GM23248 (cell line): Measurements from ENCODE around the gene SLIT3. TPM values are rescaled to one million over a fixed set of nuclear protein-coding genes. Genes with fewer than 3 reads are reported as not detected.

ENCODE experiments used
- DNase-seq: peaks from one replicate; pipeline ENCODE4 v3.0.0-alpha.2; 2015
- H2AFZ ChIP-seq: fragments of 200-600 bp; sonication (generic); 2 replicates; pipeline ENCODE4 v1.6.1; 2016; ENCODE audit warnings: antibody characterized with exemption
- H3F3A ChIP-seq: fragments of 200-600 bp; sonication (generic); 2 replicates; pipeline ENCODE4 v1.6.1; 2016; ENCODE audit warnings: mild to moderate bottlenecking, antibody characterized with exemption, mixed run types; ENCODE audit not compliant: insufficient read depth
- H3K27ac ChIP-seq: fragments of 200-600 bp; sonication (generic); 2 replicates; pipeline ENCODE4 v1.5.1; 2016; ENCODE audit warnings: mild to moderate bottlenecking
- H3K27me3 ChIP-seq: fragments of 200-600 bp; sonication (generic); replicated peaks from 2 replicates; pipeline ENCODE4 v1.6.1; 2016; ENCODE audit warnings: mild to moderate bottlenecking; ENCODE audit not compliant: insufficient read depth
- H3K36me3 ChIP-seq: fragments of 200-600 bp; sonication (generic); 2 replicates; pipeline ENCODE4 v1.6.1; 2016; ENCODE audit warnings: low read depth, mild to moderate bottlenecking
- H3K4me1 ChIP-seq: fragments of 200-600 bp; sonication (generic); 2 replicates; pipeline ENCODE4 v1.6.1; 2016; ENCODE audit warnings: mild to moderate bottlenecking; ENCODE audit not compliant: insufficient read depth
- H3K4me2 ChIP-seq: fragments of 200-600 bp; sonication (generic); one replicate; pipeline ENCODE4 v1.6.1; 2016; ENCODE audit warnings: mild to moderate bottlenecking; ENCODE audit not compliant: unreplicated experiment
- H3K4me3 ChIP-seq: fragments of 200-600 bp; sonication (generic); 2 replicates; pipeline ENCODE4 v1.5.1; 2016; ENCODE audit warnings: mild to moderate bottlenecking
- H3K79me2 ChIP-seq: fragments of 200-600 bp; sonication (generic); 2 replicates; pipeline ENCODE4 v1.6.1; 2016; ENCODE audit warnings: mild to moderate bottlenecking; ENCODE audit not compliant: insufficient read depth
- H3K9ac ChIP-seq: fragments of 200-600 bp; sonication (generic); 2 replicates; pipeline ENCODE4 v1.6.1; 2016; ENCODE audit warnings: mild to moderate bottlenecking
- H3K9me2 ChIP-seq: fragments of 200-600 bp; sonication (generic); 2 replicates; pipeline ENCODE4 v1.6.1; 2016; ENCODE audit warnings: mixed run types, mild to moderate bottlenecking, moderate library complexity; ENCODE audit not compliant: insufficient read depth
- H3K9me3 ChIP-seq: fragments of 200-600 bp; sonication (generic); one replicate; pipeline ENCODE4 v1.6.1; 2017; ENCODE audit warnings: low read depth
- H4K20me1 ChIP-seq: fragments of 200-600 bp; sonication (generic); 2 replicates; pipeline ENCODE4 v1.6.0; 2016; ENCODE audit not compliant: insufficient read depth
- EZH2 ChIP-seq: fragments of 200-600 bp; sonication (generic); IDR thresholded peaks from 2 replicates; pipeline ENCODE4 v1.6.1; 2018; ENCODE audit warnings: antibody characterized with exemption, mild to moderate bottlenecking; ENCODE audit not compliant: insufficient read depth, poor library complexity, severe bottlenecking
- EZH2phosphoT487 ChIP-seq: fragments of 200-600 bp; sonication (generic); IDR thresholded peaks from 2 replicates; pipeline ENCODE4 v1.6.1; 2018; ENCODE audit warnings: antibody characterized with exemption, moderate library complexity, mild to moderate bottlenecking, low read depth; ENCODE audit not compliant: insufficient read depth
- WGBS, 2 experiments: methylation state at CpG; one replicate each; pipeline ENCODE4 v1.1.6; 2015 to 2017; ENCODE audit warnings: low lambda C conversion rate in 2 of 2, low coverage in 1 of 2; ENCODE audit errors: missing lambda C conversion rate in 2 of 2; 5-methylcytosine and 5-hydroxymethylcytosine counted together
- in situ Hi-C: fragments of 300-500 bp; cut with MboI; formaldehyde crosslinking; loops from 2 replicates; pipeline ENCODE4 v1.15.0; 2020
- polyA plus RNA-seq: library from polyadenylated mRNA; unstranded; fragments of >200 nt; fragmentation: Nextera tagmentation; extraction: Ambion mirVana; gene quantifications from 2 replicates; pipeline ENCODE4 v1.2.1, GENCODE V29; 2016
- total RNA-seq: library from RNA; depleted of rRNA; stranded (reverse); fragments of >200 nt; shearing (Covaris generic); gene quantifications from 2 replicates; pipeline ENCODE4 v1.2.3, GENCODE V29; 2014

Gene SLIT3
- total and polyA plus RNA-seq, 2 experiments from 2014 or later = 61.9 to 100 TPM

GRCh38 chr5:169150108-169150507 is 150.8 kb downstream of the SLIT3 start:
- peaks cover 6% of the 10 kb centered on the region; the same call in 1 of the 2 replicates for H3F3A ChIP-seq
- peaks cover 24% of the 10 kb centered on the region for H3K79me2 ChIP-seq
- no peak overlapping the region for H3K4me3 ChIP-seq
- no peaks in the 10 kb centered on the region for H3K27me3 ChIP-seq
- WGBS, 2 experiments = 94 to 95% methylated on average over 3 of the region's 3 CpGs
- H3K36me3 ChIP-seq = no peaks in the 10 kb centered on the region
- H3K4me1 ChIP-seq = peaks cover 12% of the 10 kb centered on the region; the same call in 1 of the 2 replicates
- H3K9me3 ChIP-seq = no peaks in the 10 kb centered on the region
- no peaks in the 10 kb centered on the region for H4K20me1 ChIP-seq
- no peak overlapping the region for H3K27ac ChIP-seq
- no peak overlapping the region for H2AFZ ChIP-seq
- no peak overlapping the region for H3K4me2 ChIP-seq
- in situ Hi-C loops = no loop called here
- no peak overlapping the region for H3K9ac ChIP-seq
- TF ChIP-seq EZH2phosphoT487 = no peak
- TF ChIP-seq EZH2 = no peak
- no peak for DNase-seq
- no peaks in the 10 kb centered on the region for H3K9me2 ChIP-seq

- Histone ChIP-seq H3K27ac (no peak overlapping the region), H3K9ac (no peak overlapping the region), H3K4me3 (no peak overlapping the region), H2AFZ (no peak overlapping the region), H3K9me2 (no peaks in the 10 kb centered on the region), H3K4me1 (peaks cover 12% of the 10 kb centered on the region; the same call in 1 of the 2 replicates), H3K4me2 (no peak overlapping the region), H3F3A (peaks cover 6% of the 10 kb centered on the region; the same call in 1 of the 2 replicates), H3K79me2 (peaks cover 20% of the 10 kb centered on the region), H3K9me3 (no peaks in the 10 kb centered on the region), H3K36me3 (no peaks in the 10 kb centered on the region), H3K27me3 (no peaks in the 10 kb centered on the region), H4K20me1 (no peaks in the 10 kb centered on the region)
- DNase-seq = no peak
- WGBS, 2 experiments = 77 to 80% methylated on average over 4 of the region's 4 CpGs
- no peak for TF ChIP-seq EZH2phosphoT487
- TF ChIP-seq EZH2 = no peak
- in situ Hi-C loops = no loop called here
These were observed 151.6 kb downstream of the SLIT3 start for GRCh38 chr5:169149317-169149716.

GRCh38 chr5:169148138-169148740 is 152.7 kb downstream of the SLIT3 start:
- Histone ChIP-seq H3K4me3 (no peak overlapping the region), H4K20me1 (no peaks in the 10 kb centered on the region), H3K79me2 (peaks cover 17% of the 10 kb centered on the region; the same call in 1 of the 2 replicates), H3F3A (peaks cover 6% of the 10 kb centered on the region; the same call in 1 of the 2 replicates), H3K36me3 (no peaks in the 10 kb centered on the region), H3K4me2 (no peak overlapping the region), H3K4me1 (peaks cover 12% of the 10 kb centered on the region; the same call in 1 of the 2 replicates), H2AFZ (no peak overlapping the region), H3K9ac (0 out of 2 replicates have a peak overlapping the region, but pooled peaks have one; percentile 7), H3K9me2 (no peaks in the 10 kb centered on the region), H3K9me3 (no peaks in the 10 kb centered on the region), H3K27me3 (no peaks in the 10 kb centered on the region), H3K27ac (no peak overlapping the region)
- TF ChIP-seq EZH2phosphoT487 (no peak), EZH2 (no peak)
- 39 to 40% methylated on average over 10 of the region's 10 CpGs for WGBS, 2 experiments
- DNase-seq = no peak
- in situ Hi-C loops = no loop called here

- Histone ChIP-seq H3K4me1 (peaks cover 12% of the 10 kb centered on the region; the same call in 1 of the 2 replicates), H2AFZ (no peak overlapping the region), H3K9me2 (no peaks in the 10 kb centered on the region), H3K9me3 (no peaks in the 10 kb centered on the region), H3K4me3 (no peak overlapping the region), H3K27me3 (no peaks in the 10 kb centered on the region), H3F3A (peaks cover 6% of the 10 kb centered on the region; the same call in 1 of the 2 replicates), H3K27ac (no peak overlapping the region), H4K20me1 (no peaks in the 10 kb centered on the region), H3K9ac (no peak overlapping the region), H3K4me2 (no peak overlapping the region), H3K79me2 (peaks cover 17% of the 10 kb centered on the region; the same call in 1 of the 2 replicates), H3K36me3 (no peaks in the 10 kb centered on the region)
- 90 to 91% methylated on average over 4 of the region's 4 CpGs for WGBS, 2 experiments
- in situ Hi-C loops = no loop called here
- no peak for DNase-seq
- TF ChIP-seq EZH2 = no peak
- TF ChIP-seq EZH2phosphoT487 = no peak
These were observed 153.4 kb downstream of the SLIT3 start for GRCh38 chr5:169147534-169147933.
